ENCODE measurements around the gene CDH13.

CDH13 gene

DNA sequence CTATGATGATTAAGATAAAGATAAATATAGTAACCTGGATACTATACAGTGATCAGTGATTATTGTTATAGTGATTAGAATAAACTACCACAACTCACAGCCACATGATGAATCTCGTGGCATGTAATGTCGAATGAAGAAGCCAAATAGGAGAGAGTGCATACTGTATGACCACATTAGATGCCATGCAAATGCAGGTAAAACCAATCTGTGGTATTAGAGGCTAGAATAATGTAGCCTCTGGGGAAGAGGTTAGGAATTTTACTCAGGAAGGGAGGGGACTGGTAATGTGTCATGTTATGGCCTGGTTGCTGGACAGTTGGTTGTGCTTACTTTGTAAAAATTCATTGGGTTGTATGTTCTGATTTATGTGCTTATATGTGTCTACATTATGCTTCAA lies 402.7 kb downstream of the CDH13 start:
- H3K9ac ChIP-seq (ENCODE audit: low read length): no peak overlapping the region
- H3K27me3 ChIP-seq (replicated peaks; ENCODE audit: insufficient read depth, low read length): no peaks in the 10 kb centered on the region
- no peak overlapping the region for H2AFZ ChIP-seq (ENCODE audit: low read length)
- H3K4me3 ChIP-seq (ENCODE audit: low read length): no peak overlapping the region
- H4K20me1 ChIP-seq (ENCODE audit: insufficient read depth, low read length): no peaks in the 10 kb centered on the region
- no peaks in the 10 kb centered on the region for H3F3A ChIP-seq (ENCODE audit: insufficient read depth, low read length)
- no peak overlapping the region for H3K4me2 ChIP-seq (ENCODE audit: low read depth, low read length)
- H3K9me3 ChIP-seq (replicated peaks; ENCODE audit: insufficient read depth, low read length): no peaks in the 10 kb centered on the region
- no peaks in the 10 kb centered on the region for H3K79me2 ChIP-seq (ENCODE audit: low read length)
- no peak for DNase-seq
- H3K9me2 ChIP-seq (replicated peaks; ENCODE audit: insufficient read depth, low read length): no peaks in the 10 kb centered on the region
- no peak overlapping the region for H3K27ac ChIP-seq (ENCODE audit: low read length)
- no peaks in the 10 kb centered on the region for H3K4me1 ChIP-seq (ENCODE audit: low read length)
- TF ChIP-seq, protein P1, sequence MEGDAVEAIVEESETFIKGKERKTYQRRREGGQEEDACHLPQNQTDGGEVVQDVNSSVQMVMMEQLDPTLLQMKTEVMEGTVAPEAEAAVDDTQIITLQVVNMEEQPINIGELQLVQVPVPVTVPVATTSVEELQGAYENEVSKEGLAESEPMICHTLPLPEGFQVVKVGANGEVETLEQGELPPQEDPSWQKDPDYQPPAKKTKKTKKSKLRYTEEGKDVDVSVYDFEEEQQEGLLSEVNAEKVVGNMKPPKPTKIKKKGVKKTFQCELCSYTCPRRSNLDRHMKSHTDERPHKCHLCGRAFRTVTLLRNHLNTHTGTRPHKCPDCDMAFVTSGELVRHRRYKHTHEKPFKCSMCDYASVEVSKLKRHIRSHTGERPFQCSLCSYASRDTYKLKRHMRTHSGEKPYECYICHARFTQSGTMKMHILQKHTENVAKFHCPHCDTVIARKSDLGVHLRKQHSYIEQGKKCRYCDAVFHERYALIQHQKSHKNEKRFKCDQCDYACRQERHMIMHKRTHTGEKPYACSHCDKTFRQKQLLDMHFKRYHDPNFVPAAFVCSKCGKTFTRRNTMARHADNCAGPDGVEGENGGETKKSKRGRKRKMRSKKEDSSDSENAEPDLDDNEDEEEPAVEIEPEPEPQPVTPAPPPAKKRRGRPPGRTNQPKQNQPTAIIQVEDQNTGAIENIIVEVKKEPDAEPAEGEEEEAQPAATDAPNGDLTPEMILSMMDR (IDR thresholded peaks at IDR 0.05; ENCODE audit: low read length): no peak
- TF ChIP-seq EZH2 (optimal IDR thresholded peaks at IDR 0.05; ENCODE audit: low read depth, low read length) (no peak), EZH2phosphoT487 (IDR thresholded peaks at IDR 0.05; ENCODE audit: low read length) (no peak)
- no peaks in the 10 kb centered on the region for H3K36me3 ChIP-seq (replicated peaks; ENCODE audit: insufficient read depth, low read length)

DNA sequence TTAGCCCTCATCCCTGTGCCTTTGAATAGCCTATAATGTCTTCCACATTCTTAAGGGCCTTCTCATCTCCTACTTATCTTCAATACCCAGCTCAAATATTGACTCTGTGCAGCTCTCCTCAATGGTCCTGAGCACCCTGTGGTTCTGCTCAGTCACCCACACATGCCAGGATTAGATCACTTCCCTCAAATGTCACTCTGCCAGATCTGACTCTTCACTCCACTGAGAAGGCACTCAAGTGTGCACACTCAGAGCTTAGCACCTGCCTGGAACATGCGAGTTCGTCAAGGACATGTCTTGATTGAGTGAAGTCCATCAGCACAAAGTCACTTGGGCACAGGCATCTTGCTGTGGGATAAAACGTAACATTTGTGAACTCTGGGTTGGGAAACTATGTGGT lies 404.8 kb downstream of the CDH13 start:
- H3K9ac ChIP-seq (ENCODE audit: low read length): no peak overlapping the region
- no peak overlapping the region for H3K4me3 ChIP-seq (ENCODE audit: low read length)
- H3K9me2 ChIP-seq (replicated peaks; ENCODE audit: insufficient read depth, low read length): no peaks in the 10 kb centered on the region
- H3K79me2 ChIP-seq (ENCODE audit: low read length): no peaks in the 10 kb centered on the region
- no peaks in the 10 kb centered on the region for H3K36me3 ChIP-seq (replicated peaks; ENCODE audit: insufficient read depth, low read length)
- no peaks in the 10 kb centered on the region for H4K20me1 ChIP-seq (ENCODE audit: insufficient read depth, low read length)
- TF ChIP-seq, protein P1 (IDR thresholded peaks at IDR 0.05; ENCODE audit: low read length): no peak
- no peak for TF ChIP-seq EZH2phosphoT487 (IDR thresholded peaks at IDR 0.05; ENCODE audit: low read length)
- TF ChIP-seq EZH2 (optimal IDR thresholded peaks at IDR 0.05; ENCODE audit: low read depth, low read length): no peak
- no peak for DNase-seq
- H3K27ac ChIP-seq (ENCODE audit: low read length): no peak overlapping the region
- no peaks in the 10 kb centered on the region for H3F3A ChIP-seq (ENCODE audit: insufficient read depth, low read length)
- H2AFZ ChIP-seq (ENCODE audit: low read length): no peak overlapping the region
- no peaks in the 10 kb centered on the region for H3K9me3 ChIP-seq (replicated peaks; ENCODE audit: insufficient read depth, low read length)
- no peaks in the 10 kb centered on the region for H3K4me1 ChIP-seq (ENCODE audit: low read length)
- no peaks in the 10 kb centered on the region for H3K27me3 ChIP-seq (replicated peaks; ENCODE audit: insufficient read depth, low read length)
- H3K4me2 ChIP-seq (ENCODE audit: low read depth, low read length): no peak overlapping the region

DNA sequence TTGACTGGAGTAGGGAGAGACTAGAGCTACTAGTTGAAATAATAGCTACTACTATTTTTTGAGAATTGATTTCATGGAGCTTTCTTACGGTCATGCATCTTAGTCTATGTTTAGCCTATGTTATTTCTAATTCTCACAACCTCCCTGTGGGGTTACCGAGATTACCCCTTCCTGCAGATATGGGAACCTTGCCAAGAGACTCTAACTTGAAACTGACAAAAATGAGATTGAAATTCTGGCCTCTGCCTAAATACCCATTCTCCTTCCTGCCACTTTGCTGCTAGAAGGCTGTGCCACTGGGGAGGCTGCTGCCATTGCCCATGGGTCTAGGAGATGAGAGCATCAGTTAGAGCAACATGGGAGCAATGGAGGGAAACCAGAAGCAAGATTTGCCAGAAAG lies 410.3 kb downstream of the CDH13 start:
- H3K9ac ChIP-seq (ENCODE audit: low read length): no peak overlapping the region
- no peaks in the 10 kb centered on the region for H4K20me1 ChIP-seq (ENCODE audit: insufficient read depth, low read length)
- no peaks in the 10 kb centered on the region for H3K27me3 ChIP-seq (replicated peaks; ENCODE audit: insufficient read depth, low read length)
- H3K79me2 ChIP-seq (ENCODE audit: low read length): no peaks in the 10 kb centered on the region
- no peak overlapping the region for H3K4me2 ChIP-seq (ENCODE audit: low read depth, low read length)
- H3K9me3 ChIP-seq (replicated peaks; ENCODE audit: insufficient read depth, low read length): no peaks in the 10 kb centered on the region
- H3K4me1 ChIP-seq (ENCODE audit: low read length): no peaks in the 10 kb centered on the region
- TF ChIP-seq EZH2phosphoT487 (IDR thresholded peaks at IDR 0.05; ENCODE audit: low read length) (no peak), EZH2 (optimal IDR thresholded peaks at IDR 0.05; ENCODE audit: low read depth, low read length) (no peak)
- TF ChIP-seq, protein P1 (IDR thresholded peaks at IDR 0.05; ENCODE audit: low read length): no peak
- no peak for DNase-seq
- H3F3A ChIP-seq (ENCODE audit: insufficient read depth, low read length): no peaks in the 10 kb centered on the region
- no peaks in the 10 kb centered on the region for H3K9me2 ChIP-seq (replicated peaks; ENCODE audit: insufficient read depth, low read length)
- no peak overlapping the region for H3K4me3 ChIP-seq (ENCODE audit: low read length)
- H3K27ac ChIP-seq (ENCODE audit: low read length): no peak overlapping the region
- H3K36me3 ChIP-seq (replicated peaks; ENCODE audit: insufficient read depth, low read length): no peaks in the 10 kb centered on the region
- no peak overlapping the region for H2AFZ ChIP-seq (ENCODE audit: low read length)
